Neuronal stem cell (in vitro differentiated cells): ENCODE results near the gene ZNF423.
A peak's percentile ranks its signal among the peaks of the same experiment; 100 is the strongest.

Experiments
- DNase-seq: peaks from one replicate; pipeline ENCODE4 v3.0.0-alpha.2; 2013; ENCODE audit warnings: low spot score
- H2AFZ ChIP-seq: one replicate; pipeline ENCODE4 v1.6.1; 2013; ENCODE audit warnings: mild to moderate bottlenecking, low read length, inconsistent platforms
- H2AK5ac ChIP-seq: 2 replicates; pipeline ENCODE4 v1.6.1; 2013; ENCODE audit warnings: low read depth, mild to moderate bottlenecking, inconsistent platforms, low read length, moderate library complexity, mixed read lengths
- H2BK120ac ChIP-seq: 2 replicates; pipeline ENCODE4 v1.6.1; 2013; ENCODE audit warnings: low read depth, mild to moderate bottlenecking, inconsistent platforms, low read length, moderate library complexity, mixed read lengths
- H2BK12ac ChIP-seq: one replicate; pipeline ENCODE4 v1.6.1; 2013; ENCODE audit warnings: low read length, inconsistent platforms
- H2BK15ac ChIP-seq: 2 replicates; pipeline ENCODE4 v1.6.1; 2013; ENCODE audit warnings: mild to moderate bottlenecking, low read length, inconsistent platforms, mixed read lengths
- H2BK5ac ChIP-seq: one replicate; pipeline ENCODE4 v1.6.1; 2013; ENCODE audit warnings: inconsistent platforms, mild to moderate bottlenecking, low read length, moderate library complexity
- H3K14ac ChIP-seq: one replicate; pipeline ENCODE4 v1.6.1; 2013; ENCODE audit warnings: low read length, inconsistent platforms
- H3K18ac ChIP-seq: 2 replicates; pipeline ENCODE4 v1.6.1; 2013; ENCODE audit warnings: low read length, inconsistent platforms
- H3K23ac ChIP-seq: 2 replicates; pipeline ENCODE4 v1.6.1; 2013; ENCODE audit warnings: low read depth, mild to moderate bottlenecking, mixed read lengths, low read length, inconsistent platforms; ENCODE audit not compliant: poor library complexity
- H3K27ac ChIP-seq: replicated peaks from 3 replicates; pipeline ENCODE4 v1.5.1; 2013; ENCODE audit warnings: low read length, inconsistent platforms
- H3K27me3 ChIP-seq, 3 experiments: 2 replicates each; pipeline ENCODE4 v1.6.1; 2013; ENCODE audit warnings: low read length in 3 of 3, mild to moderate bottlenecking in 2 of 3, inconsistent platforms in 1 of 3, low read depth in 1 of 3, mixed read lengths in 1 of 3, moderate library complexity in 1 of 3; ENCODE audit not compliant: control insufficient read depth in 3 of 3, insufficient read depth in 3 of 3
- H3K36me3 ChIP-seq, 2 donors: replicated peaks in 1 of 2; 2 replicates each; pipeline ENCODE4 v1.6.1; 2013; ENCODE audit warnings: low read length in 2 of 2; ENCODE audit not compliant: control insufficient read depth in 2 of 2, insufficient read depth in 2 of 2
- H3K4ac ChIP-seq: 2 replicates; pipeline ENCODE4 v1.6.1; 2013; ENCODE audit warnings: inconsistent platforms, mild to moderate bottlenecking, low read length, moderate library complexity
- H3K4me1 ChIP-seq, 2 donors: 1 replicate in 1 of 2; 2 replicates in 1 of 2; pipeline ENCODE4 v1.6.1; 2013; ENCODE audit warnings: low read length in 2 of 2, low read depth in 1 of 2; ENCODE audit not compliant: control insufficient read depth in 2 of 2, insufficient read depth in 1 of 2
- H3K4me2 ChIP-seq: one replicate; pipeline ENCODE4 v1.6.1; 2013; ENCODE audit warnings: mild to moderate bottlenecking, low read length, inconsistent platforms; ENCODE audit not compliant: insufficient read depth, poor library complexity, severe bottlenecking
- H3K4me3 ChIP-seq, 2 donors: 2 replicates each; pipeline ENCODE4 v1.5.1; 2013; ENCODE audit warnings: low read length in 2 of 2, mild to moderate bottlenecking in 2 of 2, inconsistent platforms in 1 of 2, moderate library complexity in 1 of 2
- H3K79me1 ChIP-seq: one replicate; pipeline ENCODE4 v1.6.1; 2013; ENCODE audit warnings: low read depth, mild to moderate bottlenecking, inconsistent platforms, low read length, moderate library complexity
- H3K9ac ChIP-seq: one replicate; pipeline ENCODE4 v1.6.1; 2013; ENCODE audit warnings: mild to moderate bottlenecking, low read depth, low read length, inconsistent platforms; ENCODE audit not compliant: poor library complexity
- H3K9me3 ChIP-seq, 2 donors: replicated peaks in 1 of 2; 2 replicates each; pipeline versions ENCODE3 to v1.6.1; 2013; ENCODE audit warnings: low read length in 2 of 2, mild to moderate bottlenecking in 2 of 2, inconsistent platforms in 1 of 2, low read depth in 1 of 2, mixed read lengths in 1 of 2, moderate library complexity in 1 of 2; ENCODE audit not compliant: control insufficient read depth in 2 of 2, insufficient read depth in 1 of 2
- H4K8ac ChIP-seq: one replicate; pipeline ENCODE4 v1.6.1; 2013; ENCODE audit warnings: low read depth, mild to moderate bottlenecking, inconsistent platforms, low read length, moderate library complexity
- H4K91ac ChIP-seq: one replicate; pipeline ENCODE4 v1.6.1; 2013; ENCODE audit warnings: low read length, low read depth, mild to moderate bottlenecking, inconsistent platforms; ENCODE audit not compliant: poor library complexity
- WGBS, 2 donors: extraction: QIAGEN DNeasy Blood & Tissue Kit; methylation state at CpG; one replicate each; pipeline ENCODE4 v1.1.7; 2013; ENCODE audit warnings: missing lambda C conversion rate in 2 of 2, mixed read lengths in 1 of 2; ENCODE audit not compliant: insufficient read length in 2 of 2, insufficient replicate concordance in 1 of 2; ENCODE audit errors: extremely low coverage in 2 of 2; 5-methylcytosine and 5-hydroxymethylcytosine counted together

Gene ZNF423

DNA sequence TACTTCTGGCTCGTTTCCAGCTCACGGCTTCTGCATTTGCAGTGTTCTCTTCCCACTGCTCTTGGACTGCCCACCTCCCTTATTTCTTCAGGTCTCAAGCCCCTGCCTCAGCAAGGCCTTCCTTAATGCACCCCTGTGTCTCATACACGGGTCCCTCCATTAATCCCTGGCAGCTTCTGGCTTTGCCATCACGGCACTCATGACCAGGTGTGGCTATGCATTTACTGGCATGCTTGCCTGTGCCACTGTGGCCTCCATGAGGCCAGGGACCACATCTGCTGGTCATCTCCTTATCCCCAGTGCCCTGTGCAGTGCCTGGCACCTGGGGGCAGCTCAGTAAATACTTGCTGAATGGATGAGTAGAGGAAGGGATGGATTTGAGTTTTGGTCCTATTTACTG, 368.2 kb downstream of the ZNF423 start:
- H2AFZ ChIP-seq, result no peak overlapping the region

DNA sequence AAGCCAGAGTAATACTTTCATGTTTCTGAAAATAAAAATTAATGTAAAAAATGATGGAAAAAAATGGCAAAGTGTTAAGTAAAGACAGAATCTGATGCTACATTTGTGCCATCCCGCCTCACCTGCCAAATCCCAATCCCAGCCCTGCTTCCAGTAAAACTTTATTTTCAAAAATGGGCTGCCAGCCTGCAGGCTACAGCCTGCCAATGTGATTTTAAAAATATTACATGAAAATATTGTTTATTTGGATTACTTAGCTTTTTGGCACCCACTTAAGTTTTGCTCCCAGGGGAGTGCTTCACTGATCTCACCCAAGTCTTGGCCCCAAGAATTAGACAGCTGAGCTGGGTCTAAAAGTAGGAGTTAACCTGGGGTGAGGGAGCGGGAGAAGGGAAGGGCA, 369.5 kb downstream of the ZNF423 start:
- Histone ChIP-seq H3K27me3 (peaks cover 0 to 4% (median 3%) of the 10 kb centered on the region in 3 experiments), H2BK12ac (no peak overlapping the region), H3K23ac (no peak overlapping the region), H3K4ac (no peak overlapping the region), H3K79me1 (no peaks in the 10 kb centered on the region), H2AK5ac (no peak overlapping the region), H4K8ac (no peak overlapping the region), H2AFZ (no peak overlapping the region), H3K18ac (no peak overlapping the region), H2BK5ac (no peak overlapping the region), H3K4me2 (no peak overlapping the region), H3K27ac (no peak overlapping the region), H3K4me1 (peaks cover 0 to 3% of the 10 kb centered on the region in 2 donors), H3K4me3 (no peak overlapping the region), H2BK120ac (no peak overlapping the region), H3K9me3 (peaks cover 0 to 4% of the 10 kb centered on the region in 2 donors), H3K9ac (no peak overlapping the region), H4K91ac (no peak overlapping the region), H3K14ac (no peak overlapping the region), H2BK15ac (no peak overlapping the region), H3K36me3 (peaks cover 3 to 33% of the 10 kb centered on the region in 2 donors)
- no peak for DNase-seq
- no CpG with 5 or more reads among the region's 2 CpGs for WGBS, 2 donors

More for the DNA sequence above, 368.2 kb downstream of the ZNF423 start:
- Histone ChIP-seq H2BK15ac (no peak overlapping the region), H2BK120ac (no peak overlapping the region), H3K18ac (peak overlapping the region; percentile 35), H3K4me1 (peaks cover 0 to 10% of the 10 kb centered on the region in 2 donors), H4K91ac (no peak overlapping the region), H2BK5ac (no peak overlapping the region), H2AK5ac (no peak overlapping the region), H3K9me3 (peaks cover 0 to 4% of the 10 kb centered on the region in 2 donors), H3K27ac (no peak overlapping the region), H3K79me1 (no peaks in the 10 kb centered on the region), H3K27me3 (peaks cover 0 to 4% (median 3%) of the 10 kb centered on the region in 3 experiments), H2BK12ac (no peak overlapping the region), H3K23ac (no peak overlapping the region), H3K36me3 (peaks cover 3 to 36% of the 10 kb centered on the region in 2 donors), H3K14ac (no peak overlapping the region), H3K9ac (no peak overlapping the region), H3K4me2 (no peak overlapping the region), H3K4me3 (no peak overlapping the region), H4K8ac (no peak overlapping the region), H3K4ac (no peak overlapping the region)
- no peak for DNase-seq
- WGBS, 2 donors, result no CpG with 5 or more reads among the region's 4 CpGs

DNA sequence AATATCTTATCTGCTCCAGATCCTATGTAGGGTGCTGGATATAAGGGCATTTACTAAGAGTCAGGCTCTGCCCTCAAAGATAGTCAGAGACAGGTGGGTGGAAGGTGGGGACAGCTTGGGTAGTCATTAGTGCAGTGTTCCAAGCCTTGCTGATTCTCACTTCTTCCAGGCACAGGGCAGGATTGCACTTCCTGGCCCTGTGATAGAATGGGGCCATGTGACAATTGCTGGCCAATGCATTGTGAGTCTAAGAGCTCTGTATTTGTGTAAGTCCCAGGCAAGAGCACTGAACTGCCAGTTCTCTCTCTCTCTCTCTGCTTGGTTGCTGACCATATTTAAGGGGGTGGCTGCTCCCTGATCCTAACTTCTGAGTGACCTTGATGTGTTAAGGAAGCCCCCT, 370.2 kb downstream of the ZNF423 start:
- no peak overlapping the region for H2AK5ac ChIP-seq

GRCh38 chr16:49484936-49485335, 371.0 kb downstream of the ZNF423 start:
- no peak overlapping the region for H3K18ac ChIP-seq
- peaks cover 0 to 4% (median 3%) of the 10 kb centered on the region in 3 experiments for H3K27me3 ChIP-seq
- H3K9ac ChIP-seq, result no peak overlapping the region
- H3K4ac ChIP-seq, result no peak overlapping the region
- H3K9me3 ChIP-seq, result peaks cover 0 to 4% of the 10 kb centered on the region in 2 donors
- H3K79me1 ChIP-seq, result no peaks in the 10 kb centered on the region
- DNase-seq, result no peak
- H3K36me3 ChIP-seq, result peaks cover under 1 to 22% of the 10 kb centered on the region in 2 donors
- H3K27ac ChIP-seq, result no peak overlapping the region
- H3K4me2 ChIP-seq, result no peak overlapping the region
- H2AK5ac ChIP-seq, result no peak overlapping the region
- H2BK5ac ChIP-seq, result no peak overlapping the region
- H4K8ac ChIP-seq, result no peak overlapping the region
- no peak overlapping the region for H2BK15ac ChIP-seq
- H3K23ac ChIP-seq, result no peak overlapping the region
- no peak overlapping the region for H2BK120ac ChIP-seq
- H2AFZ ChIP-seq, result no peak overlapping the region
- H3K14ac ChIP-seq, result no peak overlapping the region
- no peak overlapping the region for H3K4me3 ChIP-seq
- no CpG with 5 or more reads among the region's 8 CpGs for WGBS, 2 donors
- no peak overlapping the region for H4K91ac ChIP-seq
- H3K4me1 ChIP-seq, result no peaks in the 10 kb centered on the region
- no peak overlapping the region for H2BK12ac ChIP-seq

More for the DNA sequence above, 370.2 kb downstream of the ZNF423 start:
- H3K4me1 ChIP-seq, result no peaks in the 10 kb centered on the region
- no peak overlapping the region for H3K27ac ChIP-seq
- H2BK12ac ChIP-seq, result no peak overlapping the region
- no peak overlapping the region for H2BK120ac ChIP-seq
- no peak overlapping the region for H3K23ac ChIP-seq
- no peak overlapping the region for H3K14ac ChIP-seq
- H3K9ac ChIP-seq, result no peak overlapping the region
- no peak overlapping the region for H3K4ac ChIP-seq
- no peak overlapping the region for H3K4me2 ChIP-seq
- peaks cover 0 to 4% of the 10 kb centered on the region in 2 donors for H3K9me3 ChIP-seq
- no peak overlapping the region for H2BK15ac ChIP-seq
- peaks cover 3 to 28% of the 10 kb centered on the region in 2 donors for H3K36me3 ChIP-seq
- H3K27me3 ChIP-seq, result peaks cover 0 to 4% (median 3%) of the 10 kb centered on the region in 3 experiments
- no peak overlapping the region for H2BK5ac ChIP-seq
- no peak overlapping the region for H3K4me3 ChIP-seq
- no peak for DNase-seq
- H2AFZ ChIP-seq, result no peak overlapping the region
- no peak overlapping the region for H4K91ac ChIP-seq
- no peaks in the 10 kb centered on the region for H3K79me1 ChIP-seq
- H4K8ac ChIP-seq, result no peak overlapping the region
- H3K18ac ChIP-seq, result no peak overlapping the region
